Mucosa of stomach (tissue), 1 donor: ENCODE results near the gene IRS1.
"Not testable (repeated sequence)": the region's sequence is repeated elsewhere in the genome, so short reads cannot be mapped to it uniquely, and the experiment has no call there.

Experiments
- H3K27me3 ChIP-seq: one replicate; pipeline ENCODE4 v1.7.0; 2013; ENCODE audit warnings: mild to moderate bottlenecking, low read length; ENCODE audit not compliant: control insufficient read depth, insufficient read depth
- H3K36me3 ChIP-seq: one replicate; pipeline ENCODE4 v1.7.0; 2013; ENCODE audit warnings: low read length; ENCODE audit not compliant: control insufficient read depth, insufficient read depth
- H3K4me1 ChIP-seq: one replicate; pipeline ENCODE4 v1.7.0; 2013; ENCODE audit warnings: mild to moderate bottlenecking, low read length; ENCODE audit not compliant: control insufficient read depth, insufficient read depth
- H3K4me3 ChIP-seq: one replicate; pipeline ENCODE4 v1.7.0; 2013; ENCODE audit warnings: low read length
- H3K9ac ChIP-seq: one replicate; pipeline ENCODE4 v1.7.0; 2013; ENCODE audit warnings: mild to moderate bottlenecking, low read length, moderate library complexity
- H3K9me3 ChIP-seq: one replicate; pipeline ENCODE4 v1.7.0; 2013; ENCODE audit warnings: mild to moderate bottlenecking, low read length, moderate library complexity; ENCODE audit not compliant: control insufficient read depth
- donor health status: Pancreatic carcinoma.

Gene IRS1

GRCh38 chr2:226799211-226799975, at the start of gene IRS1:
IRS1 (minus strand) TSS chr2:226799820; CDS start chr2:226798738, 1,082 bp downstream.
- H3K36me3 ChIP-seq: no peaks in the 10 kb centered on the region
- H3K9ac ChIP-seq: peak within 1 kb of the TSS; percentile 88
- H3K4me1 ChIP-seq: peaks cover 44% of the 10 kb centered on the region
- H3K9me3 ChIP-seq: no peaks in the 10 kb centered on the region
- H3K27me3 ChIP-seq: no peaks in the 10 kb centered on the region
- H3K4me3 ChIP-seq: peak within 1 kb of the TSS; percentile 76

GRCh38 chr2:226849349-226849748, 49.7 kb upstream of the IRS1 start:
- no peaks in the 10 kb centered on the region for H3K4me1 ChIP-seq

GRCh38 chr2:226847511-226847910, 47.9 kb upstream of the IRS1 start:
- no peaks in the 10 kb centered on the region for H3K4me1 ChIP-seq
- H3K4me3 ChIP-seq: no peak overlapping the region
- H3K9ac ChIP-seq: no peak overlapping the region
- no peaks in the 10 kb centered on the region for H3K9me3 ChIP-seq
- H3K27me3 ChIP-seq: no peaks in the 10 kb centered on the region
- no peaks in the 10 kb centered on the region for H3K36me3 ChIP-seq

More at GRCh38 chr2:226849349-226849748, 49.7 kb upstream of the IRS1 start:
- no peaks in the 10 kb centered on the region for H3K27me3 ChIP-seq
- no peak overlapping the region for H3K4me3 ChIP-seq
- H3K9me3 ChIP-seq: no peaks in the 10 kb centered on the region
- no peaks in the 10 kb centered on the region for H3K36me3 ChIP-seq
- H3K9ac ChIP-seq: no peak overlapping the region

- no peak overlapping the region for H3K4me3 ChIP-seq
- H3K4me1 ChIP-seq: no peaks in the 10 kb centered on the region
- H3K27me3 ChIP-seq: no peaks in the 10 kb centered on the region
- H3K9ac ChIP-seq: no peak overlapping the region
- no peaks in the 10 kb centered on the region for H3K36me3 ChIP-seq
- no peaks in the 10 kb centered on the region for H3K9me3 ChIP-seq
Measured at GRCh38 chr2:226847090-226847489, 47.5 kb upstream of the IRS1 start.

GRCh38 chr2:226845386-226846116, 45.9 kb upstream of the IRS1 start:
- Histone ChIP-seq H3K9me3 (no peaks in the 10 kb centered on the region), H3K9ac (no peak overlapping the region), H3K27me3 (no peaks in the 10 kb centered on the region), H3K36me3 (no peaks in the 10 kb centered on the region), H3K4me3 (no peak overlapping the region), H3K4me1 (no peaks in the 10 kb centered on the region)

GRCh38 chr2:226843001-226843400, 43.4 kb upstream of the IRS1 start:
- H3K36me3 ChIP-seq, H3K9me3 ChIP-seq, H3K9ac ChIP-seq, H3K27me3 ChIP-seq, H3K4me3 ChIP-seq, H3K4me1 ChIP-seq: not testable (repeated sequence)

- H3K27me3 ChIP-seq: no peaks in the 10 kb centered on the region
- H3K4me1 ChIP-seq: no peaks in the 10 kb centered on the region
- H3K9me3 ChIP-seq: no peaks in the 10 kb centered on the region
- H3K4me3 ChIP-seq: no peak overlapping the region
- no peaks in the 10 kb centered on the region for H3K36me3 ChIP-seq
- no peak overlapping the region for H3K9ac ChIP-seq
Measured at GRCh38 chr2:226839951-226840350, 40.3 kb upstream of the IRS1 start.

GRCh38 chr2:226839161-226839560, 39.5 kb upstream of the IRS1 start:
- Histone ChIP-seq H3K27me3 (no peaks in the 10 kb centered on the region), H3K4me3 (no peak overlapping the region), H3K4me1 (no peaks in the 10 kb centered on the region), H3K9me3 (no peaks in the 10 kb centered on the region), H3K9ac (no peak overlapping the region), H3K36me3 (no peaks in the 10 kb centered on the region)

GRCh38 chr2:226838722-226839121, 39.1 kb upstream of the IRS1 start:
- H3K4me3 ChIP-seq: no peak overlapping the region
- no peaks in the 10 kb centered on the region for H3K4me1 ChIP-seq
- H3K9ac ChIP-seq: no peak overlapping the region
- H3K36me3 ChIP-seq: no peaks in the 10 kb centered on the region
- H3K9me3 ChIP-seq: no peaks in the 10 kb centered on the region
- no peaks in the 10 kb centered on the region for H3K27me3 ChIP-seq

GRCh38 chr2:226837787-226838603, 38.4 kb upstream of the IRS1 start:
- Histone ChIP-seq H3K4me1 (no peaks in the 10 kb centered on the region), H3K27me3 (no peaks in the 10 kb centered on the region), H3K4me3 (no peak overlapping the region), H3K36me3 (no peaks in the 10 kb centered on the region), H3K9me3 (no peaks in the 10 kb centered on the region), H3K9ac (no peak overlapping the region)

- H3K27me3 ChIP-seq: no peaks in the 10 kb centered on the region
- H3K4me1 ChIP-seq: no peaks in the 10 kb centered on the region
- H3K9ac ChIP-seq: no peak overlapping the region
- H3K4me3 ChIP-seq: no peak overlapping the region
- no peaks in the 10 kb centered on the region for H3K9me3 ChIP-seq
- no peaks in the 10 kb centered on the region for H3K36me3 ChIP-seq
Measured at GRCh38 chr2:226837334-226837733, 37.7 kb upstream of the IRS1 start.

GRCh38 chr2:226836548-226836885, 36.9 kb upstream of the IRS1 start:
- Histone ChIP-seq H3K4me1 (no peaks in the 10 kb centered on the region), H3K4me3 (peak overlapping the region; percentile 96), H3K27me3 (no peaks in the 10 kb centered on the region), H3K36me3 (no peaks in the 10 kb centered on the region), H3K9ac (peak overlapping the region; percentile 99), H3K9me3 (no peaks in the 10 kb centered on the region)
